Neural progenitor cell (in vitro differentiated cells): ENCODE results near the gene XPC. TPM values are rescaled to one million over a fixed set of nuclear protein-coding genes. Genes with fewer than 3 reads are reported as not detected.

Source experiments
- DNase-seq: peaks from one replicate; pipeline ENCODE4 v3.0.0-alpha.2; 2016; ENCODE audit warnings: low spot score
- H2AFZ ChIP-seq: fragments of 200-600 bp; sonication (generic); replicated peaks from 2 replicates; pipeline ENCODE4 v1.6.1; 2016; ENCODE audit warnings: antibody characterized with exemption
- H3F3A ChIP-seq: fragments of 200-600 bp; sonication (generic); 2 replicates; pipeline ENCODE4 v1.6.1; 2016; ENCODE audit warnings: antibody characterized with exemption, low read depth
- H3K27ac ChIP-seq: fragments of 200-600 bp; sonication (generic); 2 replicates; pipeline ENCODE4 v1.5.1; 2016; ENCODE audit warnings: mild to moderate bottlenecking
- H3K27me3 ChIP-seq: fragments of 200-600 bp; sonication (generic); 2 replicates; pipeline ENCODE4 v1.6.1; 2016; ENCODE audit warnings: mild to moderate bottlenecking, moderate library complexity
- H3K36me3 ChIP-seq: fragments of 200-600 bp; sonication (generic); 2 replicates; pipeline ENCODE4 v1.5.1; 2016
- H3K4me1 ChIP-seq: fragments of 200-600 bp; sonication (generic); 2 replicates; pipeline ENCODE4 v1.6.1; 2016; ENCODE audit warnings: mixed run types
- H3K4me2 ChIP-seq: fragments of 200-600 bp; sonication (generic); 2 replicates; pipeline ENCODE4 v1.6.1; 2016
- H3K4me3 ChIP-seq: fragments of 200-600 bp; sonication (generic); 2 replicates; pipeline ENCODE4 v1.5.1; 2016
- H3K79me2 ChIP-seq: fragments of 200-600 bp; sonication (generic); 2 replicates; pipeline ENCODE4 v1.6.1; 2016; ENCODE audit warnings: low read depth
- H3K9ac ChIP-seq: fragments of 200-600 bp; sonication (generic); 2 replicates; pipeline ENCODE4 v1.6.1; 2016
- H3K9me3 ChIP-seq: fragments of 200-600 bp; sonication (generic); 2 replicates; pipeline ENCODE4 v1.5.1; 2016; ENCODE audit warnings: low read depth
- H4K20me1 ChIP-seq: fragments of 200-600 bp; sonication (generic); 2 replicates; pipeline ENCODE4 v1.6.1; 2016; ENCODE audit warnings: low read depth
- H3K27ac Mint-ChIP-seq: 3 replicates; pipeline ENCODE4 v1.8.0; 2021; ENCODE audit warnings: mixed read lengths
- H3K27me3 Mint-ChIP-seq: 2 replicates; pipeline ENCODE4 v1.8.0; 2022; ENCODE audit warnings: low read depth, mild to moderate bottlenecking, inconsistent platforms, moderate library complexity, mixed read lengths; ENCODE audit not compliant: insufficient read depth
- H3K36me3 Mint-ChIP-seq: 3 replicates; pipeline ENCODE4 v1.8.0; 2021; ENCODE audit warnings: mixed read lengths
- H3K4me1 Mint-ChIP-seq: 3 replicates; pipeline ENCODE4 v1.8.0; 2021; ENCODE audit warnings: mixed read lengths
- H3K4me3 Mint-ChIP-seq: 3 replicates; pipeline ENCODE4 v1.8.0; 2021; ENCODE audit warnings: mild to moderate bottlenecking, moderate library complexity, mixed read lengths
- H3K9me3 Mint-ChIP-seq: 3 replicates; pipeline ENCODE4 v1.8.0; 2020; ENCODE audit warnings: mixed read lengths
- EZH2 ChIP-seq: fragments of 200-600 bp; sonication (generic); IDR thresholded peaks from 2 replicates; pipeline ENCODE4 v1.6.1; 2017; ENCODE audit warnings: antibody characterized with exemption, mild to moderate bottlenecking, moderate library complexity
- EZH2phosphoT487 ChIP-seq: fragments of 200-600 bp; sonication (generic); IDR thresholded peaks from 2 replicates; pipeline ENCODE4 v1.6.1; 2017; ENCODE audit warnings: antibody characterized with exemption
- total RNA-seq: library from RNA; depleted of rRNA; stranded (reverse); fragments of >200 nt; gene quantifications from 2 replicates; pipeline ENCODE4 v1.2.3, GENCODE V29; 2015; ENCODE audit warnings: low replicate concordance
- TF ChIP-seq, protein P1 (sequence below): fragments of 200-600 bp; sonication (generic); IDR thresholded peaks from 2 replicates; pipeline ENCODE4 v1.5.1; 2017; ENCODE audit warnings: antibody characterized with exemption, mild to moderate bottlenecking

XPC gene
- total RNA-seq, 1 donor from 2014 or later = 44.1 TPM

DNA sequence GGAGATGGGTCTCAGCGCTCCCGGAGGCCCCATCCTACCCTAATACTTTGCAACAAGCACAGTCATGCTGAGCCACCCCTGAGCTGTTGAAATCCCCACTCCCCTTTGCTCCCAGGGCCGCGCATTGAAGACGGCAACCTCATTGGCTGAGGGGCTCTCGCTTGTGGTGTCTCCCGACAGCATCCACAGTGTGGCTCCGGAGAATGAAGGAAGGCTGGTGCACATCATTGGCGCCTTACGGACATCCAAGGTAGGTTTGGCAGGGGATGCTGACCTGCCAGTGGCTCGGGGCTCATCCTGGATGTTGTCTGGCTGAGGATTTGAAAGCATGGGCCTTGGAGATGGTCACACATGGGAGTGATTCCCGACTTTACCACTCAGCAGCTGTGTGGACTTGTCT is 47.7 kb downstream of the XPC start:
- TF ChIP-seq, protein P1, sequence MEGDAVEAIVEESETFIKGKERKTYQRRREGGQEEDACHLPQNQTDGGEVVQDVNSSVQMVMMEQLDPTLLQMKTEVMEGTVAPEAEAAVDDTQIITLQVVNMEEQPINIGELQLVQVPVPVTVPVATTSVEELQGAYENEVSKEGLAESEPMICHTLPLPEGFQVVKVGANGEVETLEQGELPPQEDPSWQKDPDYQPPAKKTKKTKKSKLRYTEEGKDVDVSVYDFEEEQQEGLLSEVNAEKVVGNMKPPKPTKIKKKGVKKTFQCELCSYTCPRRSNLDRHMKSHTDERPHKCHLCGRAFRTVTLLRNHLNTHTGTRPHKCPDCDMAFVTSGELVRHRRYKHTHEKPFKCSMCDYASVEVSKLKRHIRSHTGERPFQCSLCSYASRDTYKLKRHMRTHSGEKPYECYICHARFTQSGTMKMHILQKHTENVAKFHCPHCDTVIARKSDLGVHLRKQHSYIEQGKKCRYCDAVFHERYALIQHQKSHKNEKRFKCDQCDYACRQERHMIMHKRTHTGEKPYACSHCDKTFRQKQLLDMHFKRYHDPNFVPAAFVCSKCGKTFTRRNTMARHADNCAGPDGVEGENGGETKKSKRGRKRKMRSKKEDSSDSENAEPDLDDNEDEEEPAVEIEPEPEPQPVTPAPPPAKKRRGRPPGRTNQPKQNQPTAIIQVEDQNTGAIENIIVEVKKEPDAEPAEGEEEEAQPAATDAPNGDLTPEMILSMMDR = no peak
- TF ChIP-seq EZH2 (no peak), EZH2phosphoT487 (no peak)
- Histone ChIP-seq H3K4me3 (no peak overlapping the region), H2AFZ (no peak overlapping the region), H3F3A (peaks cover 4% of the 10 kb centered on the region), H3K79me2 (peaks cover 27% of the 10 kb centered on the region), H4K20me1 (peaks cover 16% of the 10 kb centered on the region), H3K27ac (no peak overlapping the region), H3K4me1 (no peaks in the 10 kb centered on the region), H3K9ac (no peak overlapping the region), H3K9me3 (no peaks in the 10 kb centered on the region), H3K27me3 (no peaks in the 10 kb centered on the region), H3K36me3 (no peaks in the 10 kb centered on the region), H3K4me2 (no peak overlapping the region)
- peaks cover 10% of the 10 kb centered on the region for H3K4me1 Mint-ChIP-seq
- no peak overlapping the region for H3K4me3 Mint-ChIP-seq
- no peaks in the 10 kb centered on the region for H3K27me3 Mint-ChIP-seq
- DNase-seq = no peak
- H3K27ac Mint-ChIP-seq = no peak overlapping the region
- H3K9me3 Mint-ChIP-seq = no peaks in the 10 kb centered on the region
- peaks cover 39% of the 10 kb centered on the region for H3K36me3 Mint-ChIP-seq

DNA sequence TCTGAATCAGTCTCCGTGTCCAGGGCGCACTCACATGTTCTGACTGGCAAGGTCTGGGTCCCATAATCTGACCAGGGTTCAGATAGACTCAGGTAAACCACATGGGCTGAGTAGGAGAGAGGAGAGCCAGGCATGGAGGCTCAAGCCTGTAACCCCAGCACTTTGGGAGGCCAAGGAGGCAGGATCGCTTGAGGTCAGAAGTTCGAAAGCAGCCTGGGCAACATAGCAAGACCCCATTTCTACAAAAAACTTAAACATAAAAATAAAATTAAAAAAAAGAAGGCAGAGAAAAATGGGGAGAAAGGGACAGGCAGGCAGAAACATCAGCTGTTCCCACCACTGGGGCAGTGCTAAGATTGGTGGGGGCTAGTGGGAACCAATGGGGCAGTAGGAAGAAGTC is 48.2 kb downstream of the XPC start:
- DNase-seq = no peak
- H3K4me1 Mint-ChIP-seq = peaks cover 11% of the 10 kb centered on the region

DNA sequence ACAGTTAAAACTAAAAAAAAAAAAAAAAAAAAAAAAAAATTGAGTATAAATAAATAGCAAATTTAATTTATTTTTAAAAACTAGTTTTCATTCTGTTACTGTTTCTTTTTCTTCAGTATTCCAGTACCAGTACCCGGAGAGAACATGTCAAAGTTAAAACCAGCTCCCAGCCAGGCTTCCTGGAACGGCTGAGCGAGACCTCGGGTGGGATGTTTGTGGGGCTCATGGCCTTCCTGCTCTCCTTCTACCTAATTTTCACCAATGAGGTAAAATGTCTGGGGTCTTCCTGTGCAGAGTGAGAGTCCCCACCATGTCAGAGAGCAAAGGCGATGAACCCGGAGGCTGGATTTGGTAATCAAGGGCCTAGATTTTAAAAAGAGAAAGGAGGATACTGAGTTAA is 49.1 kb downstream of the XPC start:
- H3K27me3 ChIP-seq = no peaks in the 10 kb centered on the region
- H3K4me1 Mint-ChIP-seq = peaks cover 11% of the 10 kb centered on the region
- H3K4me2 ChIP-seq = no peak overlapping the region
- no peaks in the 10 kb centered on the region for H3K36me3 ChIP-seq
- no peak overlapping the region for H3K4me3 ChIP-seq
- peaks cover 12% of the 10 kb centered on the region for H3F3A ChIP-seq
- H2AFZ ChIP-seq = no peak overlapping the region
- H3K36me3 Mint-ChIP-seq = peaks cover 35% of the 10 kb centered on the region
- no peaks in the 10 kb centered on the region for H3K4me1 ChIP-seq
- H3K27me3 Mint-ChIP-seq = no peaks in the 10 kb centered on the region
- peaks cover 19% of the 10 kb centered on the region for H4K20me1 ChIP-seq
- H3K79me2 ChIP-seq = peaks cover 29% of the 10 kb centered on the region
- no peak overlapping the region for H3K4me3 Mint-ChIP-seq
- H3K9ac ChIP-seq = no peak overlapping the region
- DNase-seq = no peak
- H3K27ac Mint-ChIP-seq = no peak overlapping the region
- no peaks in the 10 kb centered on the region for H3K9me3 Mint-ChIP-seq
- H3K27ac ChIP-seq = no peak overlapping the region
- H3K9me3 ChIP-seq = no peaks in the 10 kb centered on the region
- TF ChIP-seq, protein P1 = no peak
- no peak for TF ChIP-seq EZH2phosphoT487
- no peak for TF ChIP-seq EZH2

More for the DNA sequence above, 48.2 kb downstream of the XPC start:
- H3K9ac ChIP-seq = no peak overlapping the region
- peaks cover 9% of the 10 kb centered on the region for H3F3A ChIP-seq
- H4K20me1 ChIP-seq = peaks cover 19% of the 10 kb centered on the region
- H3K27me3 ChIP-seq = no peaks in the 10 kb centered on the region
- Mint-ChIP-seq H3K36me3 (peaks cover 35% of the 10 kb centered on the region), H3K9me3 (no peaks in the 10 kb centered on the region), H3K27ac (no peak overlapping the region), H3K27me3 (no peaks in the 10 kb centered on the region), H3K4me3 (no peak overlapping the region)
- H3K36me3 ChIP-seq = no peaks in the 10 kb centered on the region
- TF ChIP-seq, protein P1 = no peak
- TF ChIP-seq EZH2phosphoT487 (no peak), EZH2 (no peak)
- H3K9me3 ChIP-seq = no peaks in the 10 kb centered on the region
- H3K79me2 ChIP-seq = peaks cover 29% of the 10 kb centered on the region
- no peak overlapping the region for H3K27ac ChIP-seq
- no peak overlapping the region for H3K4me3 ChIP-seq
- no peak overlapping the region for H3K4me2 ChIP-seq
- no peak overlapping the region for H2AFZ ChIP-seq
- no peaks in the 10 kb centered on the region for H3K4me1 ChIP-seq
